Activated CD8-positive, alpha-beta T cell treated with anti-CD3 and anti-CD28 coated beads for 36 hours (primary cell): ENCODE results near the gene SKP2. TPM values are rescaled to one million over a fixed set of nuclear protein-coding genes. Genes with fewer than 3 reads are reported as not detected.
A peak's percentile ranks its signal among the peaks of the same experiment; 100 is the strongest.
"Not testable (repeated sequence)": the region's sequence is repeated elsewhere in the genome, so short reads cannot be mapped to it uniquely, and the experiment has no call there.

ENCODE experiments used
- ATAC-seq: fragments of 200-7000 bp; cut with Tn5 transposase; one replicate; pipeline ENCODE4 v1.10.0; 2021; ENCODE audit warnings: mild to moderate bottlenecking, moderate library complexity
- CTCF ChIA-PET: fragments of 350-600 bp; sonication (Branson Sonifier 250); formaldehyde crosslinking; loops from one replicate; lab custom pipeline; 2021; ENCODE audit warnings: antibody characterized with exemption; lab: Charles Lee
- POLR2A ChIA-PET: fragments of 350-600 bp; sonication (Branson Sonifier 250); formaldehyde crosslinking; loops from one replicate; lab custom pipeline; 2021; ENCODE audit warnings: antibody characterized with exemption; lab: Charles Lee
- DNase-seq: peaks from one replicate; pipeline ENCODE4 v3.0.0-alpha.2; 2020
- H3K27ac Mint-ChIP-seq: one replicate; pipeline ENCODE4 v1.8.0; 2021; ENCODE audit warnings: mild to moderate bottlenecking, mixed read lengths
- H3K27me3 Mint-ChIP-seq: one replicate; pipeline ENCODE4 v1.8.0; 2021; ENCODE audit warnings: mixed read lengths
- H3K36me3 Mint-ChIP-seq: one replicate; pipeline ENCODE4 v1.8.0; 2021; ENCODE audit warnings: low read depth, mixed read lengths
- H3K4me1 Mint-ChIP-seq: one replicate; pipeline ENCODE4 v1.8.0; 2021; ENCODE audit warnings: low read depth, mixed read lengths
- H3K4me3 Mint-ChIP-seq: one replicate; pipeline ENCODE4 v1.8.0; 2021; ENCODE audit warnings: mild to moderate bottlenecking, moderate library complexity, mixed read lengths
- H3K9me3 Mint-ChIP-seq: one replicate; pipeline ENCODE4 v1.8.0; 2021; ENCODE audit warnings: mixed read lengths
- CTCF ChIP-seq: fragments of 200-600 bp; IDR thresholded peaks from one replicate; pipeline ENCODE4 v1.8.0; 2022; ENCODE audit warnings: antibody characterized with exemption, mild to moderate bottlenecking
- intact Hi-C: fragments of 100-400 bp; cut with micrococcal nuclease; formaldehyde crosslinking; loops from one replicate; pipeline ENCODE4 v1.10.0; 2022
- total RNA-seq, 2 experiments: library from RNA; stranded (reverse); gene quantifications; one replicate each; pipeline ENCODE4 v1.2.3, GENCODE V29; 2021

Gene SKP2
- total RNA-seq, 2 experiments from 2014 or later = 55.8 to 60.2 TPM

- intact Hi-C loops = no loop called here
- Mint-ChIP-seq H3K27me3 (no peaks in the 10 kb centered on the region), H3K27ac (no peak overlapping the region), H3K4me3 (no peak overlapping the region), H3K9me3 (peaks cover 12% of the 10 kb centered on the region), H3K4me1 (peaks cover 17% of the 10 kb centered on the region), H3K36me3 (peaks cover 44% of the 10 kb centered on the region)
- ATAC-seq = peak; percentile 60
- no peak for DNase-seq
- ChIA-PET POLR2A (interaction anchor here (1.5 kb wide), 1 partner anchor 25 kb away, joined by 5 read pairs; the partner anchor contains the start of genes LMBRD2 and SKP2), CTCF (interaction anchor here (1.0 to 1.2 kb wide), 3 partner anchors 47 to 52 kb away, joined by 3 to 4 read pairs (median 3); no protein-coding TSS in a partner anchor)
- no peak for TF ChIP-seq CTCF
Measured at GRCh38 chr5:36125868-36126267, 26.0 kb upstream of the SKP2 start.

GRCh38 chr5:36128795-36129194, 23.1 kb upstream of the SKP2 start:
- DNase-seq (no peak), ATAC-seq (no peak)
- peaks cover 17% of the 10 kb centered on the region for H3K4me1 Mint-ChIP-seq
- no peak for TF ChIP-seq CTCF
- peaks cover 54% of the 10 kb centered on the region for H3K36me3 Mint-ChIP-seq
- H3K27me3 Mint-ChIP-seq = no peaks in the 10 kb centered on the region
- peaks cover 12% of the 10 kb centered on the region for H3K9me3 Mint-ChIP-seq
- intact Hi-C loops = no loop called here
- H3K27ac Mint-ChIP-seq = no peak overlapping the region
- ChIA-PET POLR2A (no interaction called here), CTCF (no interaction called here)
- H3K4me3 Mint-ChIP-seq = no peak overlapping the region

GRCh38 chr5:36129666-36130065, 22.2 kb upstream of the SKP2 start:
- DNase-seq, H3K27ac Mint-ChIP-seq, intact Hi-C loops, ATAC-seq, POLR2A ChIA-PET, H3K4me3 Mint-ChIP-seq, CTCF ChIA-PET, H3K27me3 Mint-ChIP-seq: not testable (repeated sequence)
- Mint-ChIP-seq H3K36me3 (peaks cover 57% of the 10 kb centered on the region), H3K9me3 (peaks cover 12% of the 10 kb centered on the region), H3K4me1 (peaks cover 17% of the 10 kb centered on the region)

GRCh38 chr5:36133009-36133408, 18.9 kb upstream of the SKP2 start:
- H3K4me3 Mint-ChIP-seq, H3K4me1 Mint-ChIP-seq, intact Hi-C loops, DNase-seq, CTCF ChIA-PET, ATAC-seq, H3K27me3 Mint-ChIP-seq, H3K27ac Mint-ChIP-seq: not testable (repeated sequence)
- H3K9me3 Mint-ChIP-seq = peaks cover 11% of the 10 kb centered on the region
- peaks cover 48% of the 10 kb centered on the region for H3K36me3 Mint-ChIP-seq
- POLR2A ChIA-PET = interaction anchor here (1.4 kb wide), 1 partner anchor 14 kb away, joined by 3 read pairs; no protein-coding TSS in a partner anchor

GRCh38 chr5:36135988-36136387, 15.9 kb upstream of the SKP2 start:
- H3K36me3 Mint-ChIP-seq = peaks cover 45% of the 10 kb centered on the region

More at GRCh38 chr5:36135988-36136387, 15.9 kb upstream of the SKP2 start:
- Mint-ChIP-seq H3K4me1 (no peaks in the 10 kb centered on the region), H3K9me3 (peaks cover 4% of the 10 kb centered on the region), H3K4me3 (no peak overlapping the region), H3K27ac (no peak overlapping the region), H3K27me3 (no peaks in the 10 kb centered on the region)
- POLR2A ChIA-PET = no interaction called here
- TF ChIP-seq CTCF = no peak
- ATAC-seq = no peak
- no peak for DNase-seq
- CTCF ChIA-PET = no interaction called here
- intact Hi-C loops = no loop called here
